IMR-90 (cell line): Measurements from ENCODE around the gene ARFGAP3. TPM values are rescaled to one million over a fixed set of nuclear protein-coding genes. Genes with fewer than 3 reads are reported as not detected.

Experiments
- ATAC-seq: fragments of 200-7000 bp; cut with Tn5 transposase; 2 replicates; pipeline ENCODE4 v1.9.1; 2020; ENCODE audit warnings: low read depth, mild to moderate bottlenecking, moderate library complexity
- BruUV-seq: library from RNA; stranded (reverse); fragments of 400-500 nt; replicated peaks from 2 replicates; lab custom pipeline; 2021; lab: Mats Ljungman, UMichigan
- CTCF ChIA-PET: fragments of 300-600 bp; formaldehyde crosslinking; extraction: SDS; loops from one replicate; lab custom pipeline; 2021; ENCODE audit warnings: antibody characterized with exemption; lab: Yijun Ruan, JAX
- POLR2A ChIA-PET: fragments of 300-600 bp; sonication (Branson Sonifier 250); formaldehyde crosslinking; loops from one replicate; lab custom pipeline; 2022; ENCODE audit warnings: antibody characterized with exemption; ENCODE audit not compliant: unreplicated experiment; lab: Charles Lee
- DNase-seq: peaks from one replicate; pipeline ENCODE4 v3.0.0; 2013
- H2AFZ ChIP-seq: replicated peaks from 2 replicates; pipeline ENCODE3; 2013; ENCODE audit warnings: low read length, mild to moderate bottlenecking; ENCODE audit not compliant: poor library complexity
- H2AK5ac ChIP-seq: 2 replicates; pipeline ENCODE4 v1.6.1; 2013; ENCODE audit warnings: low read depth, low read length, inconsistent platforms
- H2AK9ac ChIP-seq: replicated peaks from 2 replicates; pipeline ENCODE3; 2013; ENCODE audit warnings: mild to moderate bottlenecking, low read depth, low read length, moderate library complexity; ENCODE audit not compliant: poor library complexity
- H2BK120ac ChIP-seq: 2 replicates; pipeline ENCODE4 v1.6.1; 2013; ENCODE audit warnings: low read depth, low read length, inconsistent platforms
- H2BK15ac ChIP-seq: 3 replicates; pipeline ENCODE4 v1.6.1; 2013; ENCODE audit warnings: low read depth, low read length, inconsistent platforms
- H2BK20ac ChIP-seq: 2 replicates; pipeline ENCODE4 v1.6.1; 2013; ENCODE audit warnings: low read depth, mild to moderate bottlenecking, inconsistent platforms, low read length, moderate library complexity
- H2BK5ac ChIP-seq: 2 replicates; pipeline ENCODE4 v1.6.1; 2013; ENCODE audit warnings: mild to moderate bottlenecking, low read depth, low read length, inconsistent platforms; ENCODE audit not compliant: poor library complexity, severe bottlenecking
- H3K14ac ChIP-seq: replicated peaks from 2 replicates; pipeline ENCODE4 v1.6.1; 2013; ENCODE audit warnings: low read depth, low read length, inconsistent platforms
- H3K18ac ChIP-seq: 2 replicates; pipeline ENCODE4 v1.6.1; 2013; ENCODE audit warnings: low read depth, low read length, control low read depth
- H3K23ac ChIP-seq: 2 replicates; pipeline ENCODE4 v1.6.1; 2013; ENCODE audit warnings: low read depth, low read length, inconsistent platforms
- H3K27ac ChIP-seq: 2 replicates; pipeline ENCODE4 v1.5.1; 2013; ENCODE audit warnings: mild to moderate bottlenecking, control low read depth, low read length; ENCODE audit not compliant: insufficient read depth
- H3K27me3 ChIP-seq: 2 replicates; pipeline ENCODE4 v1.6.1; 2013; ENCODE audit warnings: low read length; ENCODE audit not compliant: control insufficient read depth, insufficient read depth
- H3K36me3 ChIP-seq: 2 replicates; pipeline ENCODE4 v1.6.1; 2013; ENCODE audit warnings: low read length, mixed read lengths; ENCODE audit not compliant: control insufficient read depth, insufficient read depth
- H3K4ac ChIP-seq: 2 replicates; pipeline ENCODE4 v1.6.1; 2013; ENCODE audit warnings: low read depth, low read length, inconsistent platforms
- H3K4me1 ChIP-seq: 2 replicates; pipeline ENCODE4 v1.6.1; 2013; ENCODE audit warnings: low read length, mixed read lengths; ENCODE audit not compliant: control insufficient read depth, insufficient read depth
- H3K4me2 ChIP-seq: 2 replicates; pipeline ENCODE4 v1.6.1; 2013; ENCODE audit warnings: low read depth, mild to moderate bottlenecking, control low read depth, low read length, moderate library complexity
- H3K4me3 ChIP-seq: 2 replicates; pipeline ENCODE4 v1.5.1; 2013; ENCODE audit warnings: low read depth, mild to moderate bottlenecking, control low read depth, low read length, moderate library complexity; ENCODE audit not compliant: insufficient read depth
- H3K56ac ChIP-seq: 2 replicates; pipeline ENCODE4 v1.6.1; 2013; ENCODE audit warnings: low read length, inconsistent platforms; ENCODE audit not compliant: insufficient read depth; ENCODE audit errors: extremely low read depth
- H3K79me1 ChIP-seq, 2 experiments: 2 replicates each; pipeline ENCODE4 v1.6.1; 2013; ENCODE audit warnings: low read length in 2 of 2, inconsistent platforms in 1 of 2, low read depth in 1 of 2
- H3K9ac ChIP-seq: 2 replicates; pipeline ENCODE4 v1.6.1; 2013; ENCODE audit warnings: low read depth, low read length, control low read depth
- H3K9me1 ChIP-seq: 2 replicates; pipeline ENCODE4 v1.6.1; 2013; ENCODE audit warnings: low read length, inconsistent platforms; ENCODE audit not compliant: insufficient read depth
- H3K9me3 ChIP-seq: 2 replicates; pipeline ENCODE4 v1.6.1; 2013; ENCODE audit warnings: low read length; ENCODE audit not compliant: control insufficient read depth, insufficient read depth
- H4K20me1 ChIP-seq: 2 replicates; pipeline ENCODE4 v1.6.1; 2013; ENCODE audit warnings: low read length, inconsistent platforms; ENCODE audit not compliant: insufficient read depth
- H4K5ac ChIP-seq: 2 replicates; pipeline ENCODE4 v1.6.1; 2013; ENCODE audit warnings: mild to moderate bottlenecking, low read depth, low read length, control low read depth
- H4K8ac ChIP-seq, 2 experiments: 2 replicates each; pipeline ENCODE4 v1.6.1; 2013; ENCODE audit warnings: low read depth in 2 of 2, low read length in 2 of 2, control low read depth in 1 of 2, inconsistent platforms in 1 of 2
- H4K91ac ChIP-seq: 2 replicates; pipeline ENCODE4 v1.6.1; 2013; ENCODE audit warnings: low read depth, low read length, inconsistent platforms; ENCODE audit not compliant: insufficient read depth
- BHLHE40 ChIP-seq: fragments of 150-350 bp; IDR thresholded peaks from 2 replicates; pipeline ENCODE4 v1.6.1; 2016; ENCODE audit warnings: mild to moderate bottlenecking, low read depth, low read length
- CEBPB ChIP-seq: IDR thresholded peaks from 2 replicates; pipeline ENCODE4 v1.6.1; 2012; ENCODE audit warnings: low read depth, low read length, improper control_type of control experiment
- CHD1 ChIP-seq: IDR thresholded peaks from 2 replicates; pipeline ENCODE4 v1.6.1; 2012; ENCODE audit warnings: low read depth, low read length, improper control_type of control experiment
- ELK1 ChIP-seq: fragments of 150-350 bp; IDR thresholded peaks from 2 replicates; pipeline ENCODE4 v1.6.1; 2016; ENCODE audit warnings: low read depth, mild to moderate bottlenecking, low read length, moderate library complexity, borderline replicate concordance
- FOS ChIP-seq: fragments of 150-350 bp; IDR thresholded peaks from 2 replicates; pipeline ENCODE4 v1.6.1; 2016; ENCODE audit warnings: low read depth, low read length
- MAFK ChIP-seq: IDR thresholded peaks from 2 replicates; pipeline ENCODE4 v1.6.1; 2012; ENCODE audit warnings: low read depth, low read length, improper control_type of control experiment
- MAZ ChIP-seq: IDR thresholded peaks from 2 replicates; pipeline ENCODE4 v1.6.1; 2012; ENCODE audit warnings: low read depth, mild to moderate bottlenecking, low read length, improper control_type of control experiment, moderate library complexity, borderline replicate concordance
- MXI1 ChIP-seq: IDR thresholded peaks from 2 replicates; pipeline ENCODE4 v1.6.1; 2012; ENCODE audit warnings: low read depth, mild to moderate bottlenecking, low read length, moderate library complexity, borderline replicate concordance
- NFE2L2 ChIP-seq: fragments of 150-350 bp; IDR thresholded peaks from 2 replicates; pipeline ENCODE4 v1.6.1; 2016; ENCODE audit warnings: low read depth, mild to moderate bottlenecking, low read length
- POLR2A ChIP-seq: IDR thresholded peaks from 2 replicates; pipeline ENCODE4 v1.6.1; 2012; ENCODE audit warnings: mild to moderate bottlenecking, low read depth, low read length
- RAD21 ChIP-seq: IDR thresholded peaks from 2 replicates; pipeline ENCODE4 v1.6.1; 2012; ENCODE audit warnings: low read length, improper control_type of control experiment
- RCOR1 ChIP-seq: IDR thresholded peaks from 2 replicates; pipeline ENCODE4 v1.6.1; 2012; ENCODE audit warnings: mild to moderate bottlenecking, low read length, improper control_type of control experiment; ENCODE audit not compliant: insufficient replicate concordance
- RFX5 ChIP-seq: IDR thresholded peaks from 2 replicates; pipeline ENCODE4 v1.8.0; 2012; ENCODE audit warnings: low read depth, mild to moderate bottlenecking, low read length, moderate library complexity
- SMC3 ChIP-seq: fragments of 150-350 bp; IDR thresholded peaks from 2 replicates; pipeline ENCODE4 v1.6.1; 2016; ENCODE audit warnings: low read depth, mild to moderate bottlenecking, antibody characterized with exemption, low read length, moderate library complexity
- USF2 ChIP-seq: fragments of 150-350 bp; IDR thresholded peaks from 2 replicates; pipeline ENCODE4 v1.6.1; 2017; ENCODE audit warnings: mild to moderate bottlenecking, antibody characterized with exemption, low read length, low read depth
- WGBS, 2 experiments: methylation state at CpG; one replicate each; pipeline versions ENCODE4 v1.1.5 to v1.1.7; 2013; ENCODE audit warnings: missing lambda C conversion rate in 2 of 2; ENCODE audit not compliant: insufficient read length in 1 of 2; ENCODE audit errors: extremely low coverage in 2 of 2; 5-methylcytosine and 5-hydroxymethylcytosine counted together
- dilution Hi-C: fragments of 300-500 bp; cut with HindIII; formaldehyde crosslinking; loops from one replicate; pipeline ENCODE4 v1.14.3; 2018; ENCODE audit warnings: low sequenced_read_pairs; ENCODE audit not compliant: unreplicated experiment
- in situ Hi-C: fragments of 300-500 bp; cut with MboI; formaldehyde crosslinking; loops from 3 replicates; pipeline ENCODE4 v1.14.3; 2019; ENCODE audit warnings: low sequenced_read_pairs, inconsistent platforms, mixed read lengths
- intact Hi-C: fragments of 100-400 bp; cut with micrococcal nuclease; formaldehyde crosslinking; loops from 2 replicates; pipeline ENCODE4 v1.10.0; 2022
- polyA plus RNA-seq, 3 experiments: library from polyadenylated mRNA; depleted of rRNA; stranded (reverse); fragments of >200 nt; gene quantifications; 2 replicates each; pipeline ENCODE4 v1.2.3, GENCODE V29; 2012; ENCODE audit warnings: low replicate concordance in 1 of 3
- total RNA-seq: library from RNA; depleted of rRNA; stranded (reverse); fragments of >200 nt; gene quantifications from 2 replicates; pipeline ENCODE4 v1.2.3, GENCODE V29; 2012
- TF ChIP-seq, protein P1 (sequence below): conservative IDR thresholded peaks from 2 replicates; pipeline ENCODE4 v1.5.1; 2012; ENCODE audit warnings: mild to moderate bottlenecking, low read depth, low read length, improper control_type of control experiment

The ARFGAP3 gene
- total and polyA plus RNA-seq, 2 of the 4 experiments (the other 2 are of a cell fraction): 50.0 to 70.1 TPM

- Histone ChIP-seq H2AFZ (no peak overlapping the region), H2BK20ac (no peak overlapping the region), H3K27ac (no peak overlapping the region), H3K4me3 (no peak overlapping the region), H2BK120ac (no peak overlapping the region), H3K9me3 (no peaks in the 10 kb centered on the region), H3K18ac (no peak overlapping the region), H3K79me1 (peaks cover 11% of the 10 kb centered on the region in 2 experiments; a peak in 3 of 4 replicates), H2BK15ac (no peak overlapping the region), H4K8ac (no peak overlapping the region), H2AK5ac (no peak overlapping the region), H3K4me2 (no peak overlapping the region), H4K91ac (no peak overlapping the region), H4K20me1 (peaks cover 7% of the 10 kb centered on the region; the same call in 1 of the 2 replicates), H3K9me1 (0 out of 2 replicates have a peak, but pooled peaks cover 2% of the 10 kb centered on the region), H4K5ac (no peak overlapping the region), H3K14ac (no peak overlapping the region), H3K4ac (no peak overlapping the region), H3K4me1 (no peaks in the 10 kb centered on the region), H3K9ac (no peak overlapping the region), H3K36me3 (peaks cover 79% of the 10 kb centered on the region), H3K27me3 (no peaks in the 10 kb centered on the region), H2BK5ac (no peak overlapping the region), H3K23ac (no peak overlapping the region), H2AK9ac (no peak overlapping the region), H3K56ac (no peak overlapping the region)
- dilution Hi-C loops: no loop called here
- POLR2A ChIA-PET: no interaction called here
- intact Hi-C loops: no loop called here
- CTCF ChIA-PET: interaction anchor here (1.2 kb wide), 1 partner anchor 8 kb away, joined by 3 read pairs; no protein-coding TSS in a partner anchor
- TF ChIP-seq CHD1 (no peak), SMC3 (no peak), POLR2A (no peak), FOS (no peak), MAFK (no peak), CEBPB (no peak), RFX5 (no peak), MXI1 (no peak), MAZ (no peak), RCOR1 (no peak), RAD21 (no peak), BHLHE40 (no peak), NFE2L2 (no peak), ELK1 (no peak), USF2 (no peak)
- TF ChIP-seq, protein P1, sequence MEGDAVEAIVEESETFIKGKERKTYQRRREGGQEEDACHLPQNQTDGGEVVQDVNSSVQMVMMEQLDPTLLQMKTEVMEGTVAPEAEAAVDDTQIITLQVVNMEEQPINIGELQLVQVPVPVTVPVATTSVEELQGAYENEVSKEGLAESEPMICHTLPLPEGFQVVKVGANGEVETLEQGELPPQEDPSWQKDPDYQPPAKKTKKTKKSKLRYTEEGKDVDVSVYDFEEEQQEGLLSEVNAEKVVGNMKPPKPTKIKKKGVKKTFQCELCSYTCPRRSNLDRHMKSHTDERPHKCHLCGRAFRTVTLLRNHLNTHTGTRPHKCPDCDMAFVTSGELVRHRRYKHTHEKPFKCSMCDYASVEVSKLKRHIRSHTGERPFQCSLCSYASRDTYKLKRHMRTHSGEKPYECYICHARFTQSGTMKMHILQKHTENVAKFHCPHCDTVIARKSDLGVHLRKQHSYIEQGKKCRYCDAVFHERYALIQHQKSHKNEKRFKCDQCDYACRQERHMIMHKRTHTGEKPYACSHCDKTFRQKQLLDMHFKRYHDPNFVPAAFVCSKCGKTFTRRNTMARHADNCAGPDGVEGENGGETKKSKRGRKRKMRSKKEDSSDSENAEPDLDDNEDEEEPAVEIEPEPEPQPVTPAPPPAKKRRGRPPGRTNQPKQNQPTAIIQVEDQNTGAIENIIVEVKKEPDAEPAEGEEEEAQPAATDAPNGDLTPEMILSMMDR: no peak
- ATAC-seq: no peak
- in situ Hi-C loops: no loop called here
- WGBS, 2 experiments: 93% methylated on average over 3 of the region's 17 CpGs; no CpG with 5 or more reads in 1 of the 2 experiments
- DNase-seq: no peak
- BruUV-seq: no TSS peak
These were observed 19.0 kb upstream of the ARFGAP3 start for GRCh38 chr22:42876041-42876440.
